HepG2 (cell line): Measurements from ENCODE around the gene MLLT1. TPM values are rescaled to one million over a fixed set of nuclear protein-coding genes. Genes with fewer than 3 reads are reported as not detected.
A peak's percentile ranks its signal among the peaks of the same experiment; 100 is the strongest.

Experiments used
- ARHGAP35 ChIP-seq: sonication (generic); formaldehyde crosslinking; IDR thresholded peaks from 2 replicates; pipeline ENCODE4 v1.9.0; 2022; ENCODE audit warnings: mild to moderate bottlenecking, inconsistent platforms, moderate library complexity, missing genetic modification reagents, borderline replicate concordance
- HOXD1 ChIP-seq: sonication (generic); formaldehyde crosslinking; IDR thresholded peaks from 2 replicates; pipeline ENCODE4 v1.5.0; 2020; ENCODE audit warnings: missing genetic modification reagents
- MIER2 ChIP-seq: IDR thresholded peaks from 2 replicates; pipeline ENCODE4 v1.6.1; 2016; ENCODE audit warnings: missing biosample characterization, missing genetic modification reagents
- ONECUT2 ChIP-seq: sonication (generic); formaldehyde crosslinking; IDR thresholded peaks from 2 replicates; pipeline ENCODE4 v1.4.0; 2020; ENCODE audit warnings: missing genetic modification reagents
- PAF1 ChIP-seq: IDR thresholded peaks from 2 replicates; pipeline ENCODE4 v1.6.1; 2016; ENCODE audit warnings: missing genetic modification reagents, missing compliant biosample characterization
- ZBTB7A ChIP-seq: sonication (generic); formaldehyde crosslinking; IDR thresholded peaks from 2 replicates; pipeline ENCODE4 v1.8.0; 2022; ENCODE audit warnings: mild to moderate bottlenecking, missing genetic modification reagents
- ZNF121 ChIP-seq: sonication (generic); formaldehyde crosslinking; IDR thresholded peaks from 2 replicates; pipeline ENCODE4 v1.5.0; 2020; ENCODE audit warnings: mild to moderate bottlenecking, missing genetic modification reagents
- ZNF263 ChIP-seq: sonication (generic); formaldehyde crosslinking; IDR thresholded peaks from 2 replicates; pipeline ENCODE4 v1.4.0; 2020; ENCODE audit warnings: missing genetic modification reagents
- ZNF503 ChIP-seq: sonication (generic); formaldehyde crosslinking; IDR thresholded peaks from 2 replicates; pipeline ENCODE4 v1.4.0; 2020; ENCODE audit warnings: missing genetic modification reagents
- ZNF605 ChIP-seq: sonication (generic); formaldehyde crosslinking; IDR thresholded peaks from 2 replicates; pipeline ENCODE4 v1.8.0; 2022; ENCODE audit warnings: mild to moderate bottlenecking, missing genetic modification reagents
- ZNF7 ChIP-seq: IDR thresholded peaks from 2 replicates; pipeline ENCODE4 v1.6.1; 2016; ENCODE audit warnings: missing biosample characterization, missing genetic modification reagents
- ZNF800 ChIP-seq: sonication (generic); formaldehyde crosslinking; IDR thresholded peaks from 2 replicates; pipeline ENCODE4 v1.4.0; 2020; ENCODE audit warnings: missing genetic modification reagents
- polyA plus RNA-seq, 8 experiments: library from polyadenylated mRNA; depleted of rRNA in 3 of 8; stranded (reverse) in 7 of 8; unstranded in 1 of 8; fragments of >200 nt; fragmentation: Illumina TruSeq in 4 of 8; extraction: Trizol in 4 of 8; gene quantifications; 2 replicates each; pipeline versions ENCODE4 v1.2.1 to v1.2.3, GENCODE V29; 2011 to 2016; ENCODE audit warnings: low read depth in 4 of 8, missing spikeins in 1 of 8, mixed read lengths in 1 of 8; ENCODE audit not compliant: insufficient read depth in 1 of 8
- total RNA-seq, 5 experiments: library from RNA; depleted of rRNA; stranded (reverse); fragments of >200 nt; fragmentation: Illumina TruSeq; extraction: Trizol; gene quantifications; 2 replicates each; pipeline ENCODE4 v1.2.3, GENCODE V29; 2016; ENCODE audit warnings: low read depth in 1 of 5

MLLT1 gene
- total and polyA plus RNA-seq, 2 of the 13 experiments (the other 11 are each of a cell fraction or from before 2014, with no cell fraction given), result 11.7 to 12.2 TPM

- TF ChIP-seq ONECUT2 (CRISPR knock-in tag) (no peak), ZBTB7A (CRISPR knock-in tag) (no peak), HOXD1 (CRISPR knock-in tag) (no peak), ZNF605 (no peak), ZNF121 (peak; percentile 86), ZNF800 (CRISPR knock-in tag) (no peak), PAF1 (CRISPR knock-in tag) (no peak), ZNF263 (CRISPR knock-in tag) (peak; percentile 34; the same call in 1 of the 2 replicates), ARHGAP35 (CRISPR knock-in tag) (no peak), ZNF503 (CRISPR knock-in tag) (no peak), MIER2 (CRISPR knock-in tag) (no peak), ZNF7 (no peak)
These were observed 45.8 kb upstream of the MLLT1 start (continued) for GRCh38 chr19:6325614-6326013.
